ENCODE results near the gene BICDL1.
"Not testable (repeated sequence)": the region's sequence is repeated elsewhere in the genome, so short reads cannot be mapped to it uniquely, and the experiment has no call there.

The BICDL1 gene

DNA sequence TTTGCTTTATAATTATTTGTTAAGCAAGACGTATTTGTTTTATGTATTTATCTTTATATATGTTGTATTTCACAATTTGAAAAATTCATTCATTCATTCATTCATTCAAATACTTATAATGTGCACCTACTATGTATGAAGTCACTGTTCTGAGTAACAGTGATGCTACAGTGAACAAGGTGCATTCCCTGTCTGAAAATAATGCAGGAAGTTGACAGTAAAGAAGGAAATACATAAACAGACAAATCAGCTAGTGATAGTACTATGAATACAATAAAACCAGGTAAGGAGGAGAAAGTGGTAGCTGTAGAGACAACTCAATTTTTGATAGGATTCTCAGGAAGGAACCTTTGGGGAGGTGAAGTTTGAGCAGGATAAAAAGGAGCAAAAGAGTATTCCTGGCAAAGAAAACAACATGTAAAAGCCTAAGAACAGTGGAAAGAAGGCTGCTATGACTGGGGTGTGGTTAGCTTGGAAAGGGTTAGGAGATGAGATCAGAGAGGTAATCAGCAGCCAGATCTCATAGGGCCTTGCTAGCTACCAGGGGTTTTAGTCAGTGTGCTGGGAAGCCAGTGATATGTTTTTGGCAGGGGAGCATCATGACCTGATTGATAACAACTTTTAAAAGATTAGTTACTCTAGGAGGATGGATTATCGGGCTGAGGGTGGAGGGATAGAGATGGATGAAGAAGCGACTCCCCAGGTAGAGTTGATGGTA lies 17.4 kb downstream of the BICDL1 start:
- no peak for DNase-seq

DNA sequence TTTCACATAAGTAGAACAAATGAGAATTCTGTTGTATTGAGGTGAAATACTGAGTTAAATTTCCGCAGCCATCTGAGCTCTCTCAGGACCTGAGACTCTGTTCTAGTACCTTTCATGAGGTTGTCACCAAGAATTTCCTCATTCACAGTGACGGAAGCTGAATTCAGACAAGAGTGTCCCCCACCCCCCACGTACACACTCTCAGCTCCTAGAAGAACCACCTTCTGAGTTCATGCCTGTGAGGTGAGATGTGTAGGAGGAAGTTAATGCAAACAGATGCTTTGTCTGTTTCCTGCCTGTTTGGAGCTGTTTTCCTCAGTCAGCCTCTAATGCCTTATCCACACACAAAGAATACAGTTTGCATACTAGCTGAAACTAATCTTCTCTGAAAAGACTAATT lies 18.2 kb downstream of the BICDL1 start:
- DNase-seq, result no peak

- DNase-seq, result no peak
Measured at GRCh38 chr12:120010661-120011230, 21.7 kb downstream of the BICDL1 start.

DNA sequence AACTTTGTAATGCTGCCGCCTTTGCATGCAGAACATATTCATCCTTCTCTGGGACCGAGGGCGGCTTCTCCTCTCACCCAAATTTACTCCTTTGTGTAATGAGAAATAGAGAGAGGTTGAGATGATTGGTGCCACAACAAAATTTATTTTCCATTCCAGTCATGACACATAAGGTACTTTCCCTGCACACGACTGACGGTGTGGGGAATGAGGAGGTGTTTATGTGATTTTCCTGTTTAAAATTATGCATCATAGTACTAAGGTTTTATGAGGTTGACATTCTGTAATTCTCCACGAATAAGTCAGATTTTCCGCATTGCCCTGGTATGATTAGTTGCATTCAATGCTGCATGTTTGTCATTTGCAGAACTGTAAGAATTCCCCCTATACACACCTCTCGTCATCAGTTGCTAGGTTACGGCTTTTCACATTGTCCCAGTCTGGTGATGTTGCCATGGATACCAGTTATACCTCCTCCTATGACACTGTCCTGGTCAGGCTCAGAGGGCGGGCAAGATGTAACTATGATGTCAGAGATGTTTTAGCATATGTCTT lies 23.1 kb downstream of the BICDL1 start:
- no peak for DNase-seq

DNA sequence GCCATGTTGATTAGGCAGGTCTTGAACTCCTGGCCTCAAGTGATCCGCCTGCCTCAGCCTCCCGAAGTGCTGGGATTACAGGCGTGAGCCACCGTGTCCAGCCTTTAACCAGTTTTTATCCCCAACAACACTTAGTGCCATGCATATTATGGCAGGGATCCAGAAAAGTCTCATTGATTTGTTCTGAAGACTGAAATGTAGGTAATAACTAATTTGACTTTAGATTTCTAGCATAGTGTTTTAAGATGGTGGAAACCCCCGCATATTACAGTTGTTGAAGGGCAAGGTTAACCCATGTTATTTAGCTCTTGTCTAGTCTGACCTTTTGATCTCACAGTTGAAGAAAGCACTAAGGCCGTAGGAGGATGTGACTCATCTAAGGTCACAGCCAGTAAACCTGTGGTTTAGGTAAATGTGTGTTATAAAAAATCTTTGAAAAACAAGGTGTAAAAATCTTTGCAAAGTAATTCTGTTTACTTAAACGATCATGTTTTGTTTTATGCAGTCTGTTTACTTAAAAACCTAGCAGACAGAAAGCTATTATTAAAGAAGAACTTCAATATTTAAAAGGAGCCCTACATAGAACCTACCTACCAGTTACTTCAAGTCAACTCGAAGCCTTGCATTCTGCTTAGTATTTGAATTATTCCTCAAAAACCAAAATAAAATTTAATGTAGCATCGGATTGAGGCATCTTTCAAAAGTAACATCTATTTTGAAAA lies 24.8 kb downstream of the BICDL1 start:
- no peak for DNase-seq

DNA sequence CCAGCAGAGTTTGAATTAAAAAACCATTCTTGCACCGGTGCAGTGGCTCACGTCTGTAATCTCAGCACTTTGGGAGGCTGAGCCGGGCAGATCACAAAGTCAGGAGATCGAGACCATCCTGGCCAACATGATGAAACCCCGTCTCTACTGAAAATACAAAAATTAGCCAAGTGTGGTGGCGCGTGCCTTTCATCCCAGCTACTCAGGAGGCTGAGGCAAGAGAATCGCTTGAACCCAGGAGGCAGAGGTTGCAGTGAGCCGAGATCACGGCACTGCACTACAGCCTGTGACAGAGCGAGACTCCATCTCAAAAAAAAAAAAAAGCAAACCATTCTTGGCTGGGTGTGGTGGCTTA lies 25.3 kb downstream of the BICDL1 start:
- DNase-seq, result not testable (repeated sequence)

- DNase-seq, result no peak
Measured at GRCh38 chr12:120015313-120015712, 26.3 kb downstream of the BICDL1 start.

- not testable (repeated sequence) for DNase-seq
Measured at GRCh38 chr12:120016199-120016598, 27.2 kb downstream of the BICDL1 start.

GRCh38 chr12:120019197-120019596 lies 30.2 kb downstream of the BICDL1 start:
- DNase-seq, result no peak

DNA sequence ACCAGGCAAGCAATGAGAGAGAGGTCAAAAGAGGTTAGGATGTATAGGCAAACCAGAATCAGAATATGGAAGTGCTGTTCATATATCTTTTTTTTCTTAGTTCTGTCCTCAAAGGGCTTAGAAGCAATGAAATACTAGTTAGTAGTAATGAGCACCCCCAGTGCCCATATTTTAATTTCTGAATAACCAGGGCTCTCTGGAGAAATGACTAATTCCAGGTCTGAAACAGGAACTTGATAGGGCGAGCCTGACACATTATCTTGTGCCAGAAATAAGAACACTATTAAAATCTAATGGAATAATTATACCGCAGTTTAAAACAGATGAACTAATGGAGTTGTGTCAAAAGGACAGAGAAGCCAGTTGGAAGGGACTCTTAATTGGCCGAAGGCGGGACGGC lies 30.9 kb downstream of the BICDL1 start:
- no peak for DNase-seq

GRCh38 chr12:120024193-120024592 lies 35.2 kb downstream of the BICDL1 start:
- no peak for DNase-seq

DNA sequence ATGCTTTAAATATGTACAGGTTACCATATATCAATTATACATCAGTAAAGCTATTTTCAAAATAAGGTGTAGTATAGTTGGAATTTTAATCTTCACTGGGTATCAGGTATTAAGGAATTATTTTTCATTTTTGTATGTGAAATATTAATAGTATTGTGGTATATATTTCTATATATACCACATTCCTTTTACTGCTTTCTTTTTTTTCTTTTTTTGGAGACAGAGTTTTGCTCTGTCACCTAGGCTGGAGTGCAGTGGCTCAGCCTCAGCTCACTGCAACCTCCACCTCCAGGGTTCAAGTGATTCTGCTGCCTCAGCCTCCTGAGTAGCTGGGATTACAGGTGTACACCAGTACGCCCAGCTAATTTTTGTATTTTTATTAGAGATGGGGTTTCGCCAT lies 36.6 kb downstream of the BICDL1 start:
- DNase-seq, result no peak

DNA sequence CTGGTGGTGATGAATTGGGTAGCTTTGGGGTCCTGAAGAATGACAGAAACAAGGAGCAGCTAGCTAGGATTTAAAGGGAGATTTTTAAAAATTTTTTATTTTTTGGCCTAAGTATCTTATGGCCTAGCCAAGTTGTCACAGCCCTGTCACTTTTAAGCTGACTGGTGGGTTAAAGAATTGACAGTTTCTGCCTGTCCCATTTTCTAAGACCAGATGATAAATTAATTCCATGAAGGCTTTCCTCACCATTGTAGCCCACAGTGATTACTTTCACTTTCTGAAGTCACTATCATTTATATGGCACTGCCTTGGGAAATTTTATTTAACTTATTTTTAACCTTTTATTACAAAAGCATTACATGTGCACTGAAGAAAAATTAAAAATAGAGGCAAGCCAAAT lies 43.2 kb downstream of the BICDL1 start:
- no peak for DNase-seq

GRCh38 chr12:120037851-120038250 lies 48.8 kb downstream of the BICDL1 start:
- DNase-seq, result no peak

DNA sequence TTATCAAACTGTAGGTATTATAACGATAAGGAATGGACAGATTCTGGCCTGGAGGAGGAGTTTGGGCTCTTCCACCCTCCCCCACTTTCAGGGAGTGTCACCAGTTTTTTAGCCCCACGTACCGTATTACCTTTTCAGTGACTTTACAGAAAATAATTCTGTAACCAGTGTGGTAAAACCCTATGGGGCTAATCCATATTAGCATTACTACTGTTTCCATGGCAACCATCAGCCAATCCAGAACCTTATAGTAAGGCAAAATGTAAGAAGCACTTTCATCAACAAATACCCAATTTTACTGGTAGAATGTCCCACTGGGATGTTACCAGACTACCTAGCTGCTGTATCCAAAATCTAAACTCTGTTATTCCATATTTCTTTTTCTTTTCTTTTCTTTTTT lies 50.7 kb downstream of the BICDL1 start:
- DNase-seq, result no peak

DNA sequence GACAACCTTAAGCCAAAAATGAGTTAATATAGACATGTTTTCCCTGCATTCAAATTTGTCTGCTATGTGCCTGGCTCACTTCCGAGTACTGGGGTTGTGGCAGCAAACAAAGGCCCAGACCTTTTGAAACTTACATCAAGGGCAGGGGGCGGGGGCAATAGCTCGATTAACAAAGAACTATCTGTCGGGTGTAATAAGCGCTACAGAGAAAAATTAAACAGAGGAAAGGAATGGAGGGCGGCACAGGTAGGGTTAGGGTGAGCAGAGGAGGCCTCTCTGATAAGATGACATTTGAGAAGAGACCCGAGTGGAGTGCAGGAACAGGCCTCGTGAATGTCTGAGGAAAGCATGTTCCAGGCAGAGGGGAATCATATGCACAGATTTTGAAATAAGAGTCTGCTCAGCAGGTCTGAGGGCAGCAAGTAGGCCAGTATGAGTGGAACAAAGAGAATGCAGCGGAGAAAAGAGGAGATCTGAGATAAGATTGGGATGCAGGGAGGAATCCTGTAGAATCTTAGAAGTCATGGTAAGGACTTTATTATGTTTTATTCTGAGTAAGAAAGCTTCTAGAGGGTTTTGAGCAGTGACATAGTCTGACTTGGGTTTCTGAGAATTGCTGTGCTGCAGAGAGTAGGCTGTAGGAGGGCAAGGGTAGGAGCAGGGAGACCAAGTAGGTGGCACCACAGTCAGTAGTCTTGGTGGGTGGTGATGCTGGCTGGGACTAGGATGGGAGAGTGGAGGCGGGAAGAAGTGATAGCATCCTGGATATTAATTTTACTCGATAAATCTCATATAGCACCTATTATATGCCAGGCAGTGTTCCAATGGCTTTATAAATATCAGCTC lies 52.6 kb downstream of the BICDL1 start:
- DNase-seq, result no peak

- not testable (repeated sequence) for DNase-seq
Measured at GRCh38 chr12:120045367-120045766, 56.3 kb downstream of the BICDL1 start.

- no peak for DNase-seq
Measured at GRCh38 chr12:120047072-120047471, 58.0 kb downstream of the BICDL1 start.

DNA sequence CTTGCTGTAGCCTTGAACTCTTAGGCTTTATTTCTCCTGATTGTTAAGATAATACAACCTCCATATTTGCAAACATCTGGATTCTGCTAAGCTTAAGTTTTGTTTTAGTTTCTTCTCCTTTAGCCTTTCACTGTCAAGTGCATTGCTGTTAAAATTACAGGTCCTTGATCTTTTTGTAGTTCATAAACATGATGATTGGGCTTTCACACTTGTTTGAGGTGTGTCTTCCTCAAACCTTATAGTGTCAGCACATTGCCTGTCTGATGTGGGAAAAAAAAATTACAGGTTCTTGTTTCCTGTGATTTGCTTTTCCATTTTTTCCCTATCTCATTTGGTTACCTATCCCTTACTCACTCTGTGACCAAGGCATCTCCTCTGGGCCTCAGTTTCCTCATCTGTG lies 59.2 kb downstream of the BICDL1 start:
- no peak for DNase-seq

DNA sequence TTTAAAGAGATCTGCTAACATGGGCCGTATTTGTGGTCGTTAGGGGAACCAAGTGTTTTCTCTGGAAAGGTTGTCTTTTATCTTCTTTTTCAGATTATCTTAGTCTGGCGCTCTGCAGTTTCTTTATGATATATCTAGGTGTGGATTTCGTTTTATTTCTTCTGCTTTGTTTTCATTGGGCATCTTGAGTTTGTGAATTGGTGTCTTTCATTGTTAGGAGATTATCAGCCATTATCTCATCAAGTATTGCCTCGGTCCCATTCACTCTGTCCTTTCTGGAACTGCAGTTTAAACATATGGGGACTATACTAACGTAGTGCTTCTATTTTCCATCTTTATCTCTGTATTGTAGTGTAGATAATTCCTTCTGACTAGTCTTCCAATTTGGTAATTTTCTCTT lies 60.4 kb downstream of the BICDL1 start:
- no peak for DNase-seq

DNA sequence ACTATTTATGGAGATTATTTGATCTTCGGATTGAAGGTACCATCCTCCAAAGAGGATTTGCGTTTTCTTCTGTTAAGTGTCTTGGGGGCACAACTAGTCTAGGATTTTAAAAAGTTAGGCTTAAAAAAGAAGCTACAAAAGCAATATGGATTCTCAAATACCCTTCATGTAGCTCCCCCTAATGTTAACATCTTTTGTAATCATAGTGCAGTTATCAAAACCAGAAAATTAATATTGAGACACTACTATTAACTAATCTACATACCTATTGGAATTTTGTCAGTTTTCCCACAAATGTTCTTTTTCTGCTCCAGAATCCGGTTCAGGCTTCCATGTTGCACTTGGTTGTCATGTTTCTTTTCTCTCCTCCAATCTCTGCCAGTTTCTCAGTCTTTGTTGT lies 62.5 kb downstream of the BICDL1 start:
- DNase-seq, result no peak

GRCh38 chr12:120054293-120054692 lies 65.3 kb downstream of the BICDL1 start:
- DNase-seq, result no peak
